Astrocyte (in vitro differentiated cells and primary cell): ENCODE results near the gene WASHC3.

Experiments used
- EZH2 ChIP-seq: IDR thresholded peaks from 2 replicates; pipeline ENCODE4 v1.6.1; 2012; ENCODE audit warnings: mild to moderate bottlenecking, low read length, inconsistent platforms; ENCODE audit not compliant: insufficient read depth
- TF ChIP-seq, protein P1 (sequence below): IDR thresholded peaks from 2 replicates; pipeline ENCODE4 v1.5.1; 2011; ENCODE audit warnings: low read depth, mild to moderate bottlenecking, inconsistent platforms, low read length, moderate library complexity; ENCODE audit not compliant: insufficient read depth

DNA sequence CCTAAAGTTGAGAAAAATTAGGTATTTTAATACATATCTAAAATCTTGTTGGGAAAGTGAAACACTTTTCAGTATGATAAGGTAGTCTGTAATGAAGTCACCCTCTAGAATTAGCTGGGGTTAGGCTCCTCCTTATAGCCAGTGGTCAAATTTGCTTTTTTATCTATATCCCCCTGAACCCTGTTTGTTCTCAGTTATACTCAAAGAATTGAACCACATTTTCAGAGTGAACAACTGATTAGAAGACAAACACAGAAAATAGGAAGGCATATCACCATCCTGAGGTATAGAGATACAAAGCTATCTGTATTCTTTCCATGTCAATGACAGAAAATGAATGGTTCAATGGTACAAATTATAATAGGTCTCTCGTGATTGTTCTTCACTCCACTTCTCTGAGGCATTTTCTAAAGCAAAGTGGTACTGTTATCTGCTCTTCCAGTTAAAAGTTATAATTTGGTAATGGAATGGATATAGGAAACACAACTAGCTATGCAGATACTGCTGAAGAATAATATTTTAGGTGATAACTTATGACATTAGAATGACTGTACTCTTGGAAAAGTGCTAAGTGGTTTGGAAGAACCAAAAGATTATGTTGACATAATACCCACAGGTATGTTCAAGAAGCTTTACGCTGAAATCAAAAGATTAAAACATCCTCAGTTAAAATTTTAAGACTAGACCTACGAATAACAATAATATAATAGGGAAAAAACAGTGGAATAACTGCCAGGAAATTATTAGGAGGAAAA lies 27.6 kb downstream of the WASHC3 start:
- TF ChIP-seq, protein P1, sequence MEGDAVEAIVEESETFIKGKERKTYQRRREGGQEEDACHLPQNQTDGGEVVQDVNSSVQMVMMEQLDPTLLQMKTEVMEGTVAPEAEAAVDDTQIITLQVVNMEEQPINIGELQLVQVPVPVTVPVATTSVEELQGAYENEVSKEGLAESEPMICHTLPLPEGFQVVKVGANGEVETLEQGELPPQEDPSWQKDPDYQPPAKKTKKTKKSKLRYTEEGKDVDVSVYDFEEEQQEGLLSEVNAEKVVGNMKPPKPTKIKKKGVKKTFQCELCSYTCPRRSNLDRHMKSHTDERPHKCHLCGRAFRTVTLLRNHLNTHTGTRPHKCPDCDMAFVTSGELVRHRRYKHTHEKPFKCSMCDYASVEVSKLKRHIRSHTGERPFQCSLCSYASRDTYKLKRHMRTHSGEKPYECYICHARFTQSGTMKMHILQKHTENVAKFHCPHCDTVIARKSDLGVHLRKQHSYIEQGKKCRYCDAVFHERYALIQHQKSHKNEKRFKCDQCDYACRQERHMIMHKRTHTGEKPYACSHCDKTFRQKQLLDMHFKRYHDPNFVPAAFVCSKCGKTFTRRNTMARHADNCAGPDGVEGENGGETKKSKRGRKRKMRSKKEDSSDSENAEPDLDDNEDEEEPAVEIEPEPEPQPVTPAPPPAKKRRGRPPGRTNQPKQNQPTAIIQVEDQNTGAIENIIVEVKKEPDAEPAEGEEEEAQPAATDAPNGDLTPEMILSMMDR: no peak
- no peak for TF ChIP-seq EZH2
